ENCODE data around the gene PPFIA1.

The PPFIA1 gene

DNA sequence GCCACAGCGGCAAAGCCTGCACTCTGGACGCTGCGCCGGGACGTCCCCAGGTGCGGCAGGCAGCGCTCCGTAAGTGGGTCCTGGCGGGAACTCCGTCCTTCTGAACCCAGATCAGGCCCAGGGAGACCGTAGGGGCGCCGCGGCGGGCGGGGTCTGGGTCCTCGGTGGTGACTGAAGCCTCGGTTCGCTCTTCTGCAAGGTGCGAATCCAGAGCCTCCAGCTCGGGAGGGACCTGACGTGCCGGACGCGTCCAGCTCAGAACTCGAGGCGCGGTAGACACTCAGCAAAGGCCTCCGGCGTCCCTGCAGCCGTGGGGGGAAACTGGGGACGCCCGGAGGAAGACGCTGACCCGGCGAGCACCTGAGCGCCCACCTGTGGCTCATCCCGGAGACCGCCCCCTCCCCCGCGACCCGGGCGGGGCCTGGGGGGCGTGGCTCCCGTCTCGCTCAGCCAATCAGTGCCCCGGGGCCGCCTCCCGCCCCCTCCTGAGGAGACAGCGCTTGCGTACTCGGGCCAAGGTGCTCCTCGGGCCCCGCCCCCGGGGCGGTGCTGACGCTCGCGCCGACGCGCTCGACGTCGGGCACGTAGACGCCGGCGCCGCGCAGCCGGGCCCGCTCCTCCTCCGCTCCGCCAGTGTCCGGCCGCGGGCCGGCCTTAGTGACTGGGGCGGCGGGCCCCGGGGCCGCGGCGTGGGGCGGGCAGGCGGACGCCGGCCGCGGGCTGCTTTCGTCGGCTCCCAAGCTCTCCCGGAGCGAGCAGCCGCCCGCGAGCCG lies at the start of gene PPFIA1:
Gene PPFIA1 (plus strand): TSS at position 587 of the 773 bp plus-strand sequence. CDS start 1,483 bp downstream, outside the sequence.
- peak; percentile 94 for DNase-seq (ENCODE audit: low spot score)
- peaks cover 29% of the 10 kb centered on the region for H3K36me3 ChIP-seq (ENCODE audit: low read depth)
- no peaks in the 10 kb centered on the region for H3K27me3 ChIP-seq (ENCODE audit: insufficient read depth, poor library complexity, severe bottlenecking)
- peak within 1 kb of the TSS; percentile 46 for H3K27ac ChIP-seq (ENCODE audit: poor library complexity, severe bottlenecking)
- peak within 1 kb of the TSS; percentile 88 for H3K4me3 ChIP-seq (ENCODE audit: severe bottlenecking)
- no peaks in the 10 kb centered on the region for H3K9me3 ChIP-seq (ENCODE audit: severe bottlenecking)
- ATAC-seq (ENCODE audit: low read depth), result peak; percentile 84
- peaks cover 2% of the 10 kb centered on the region for H3K4me1 ChIP-seq (ENCODE audit: insufficient read depth, poor library complexity, severe bottlenecking)
- TF ChIP-seq, protein P1, sequence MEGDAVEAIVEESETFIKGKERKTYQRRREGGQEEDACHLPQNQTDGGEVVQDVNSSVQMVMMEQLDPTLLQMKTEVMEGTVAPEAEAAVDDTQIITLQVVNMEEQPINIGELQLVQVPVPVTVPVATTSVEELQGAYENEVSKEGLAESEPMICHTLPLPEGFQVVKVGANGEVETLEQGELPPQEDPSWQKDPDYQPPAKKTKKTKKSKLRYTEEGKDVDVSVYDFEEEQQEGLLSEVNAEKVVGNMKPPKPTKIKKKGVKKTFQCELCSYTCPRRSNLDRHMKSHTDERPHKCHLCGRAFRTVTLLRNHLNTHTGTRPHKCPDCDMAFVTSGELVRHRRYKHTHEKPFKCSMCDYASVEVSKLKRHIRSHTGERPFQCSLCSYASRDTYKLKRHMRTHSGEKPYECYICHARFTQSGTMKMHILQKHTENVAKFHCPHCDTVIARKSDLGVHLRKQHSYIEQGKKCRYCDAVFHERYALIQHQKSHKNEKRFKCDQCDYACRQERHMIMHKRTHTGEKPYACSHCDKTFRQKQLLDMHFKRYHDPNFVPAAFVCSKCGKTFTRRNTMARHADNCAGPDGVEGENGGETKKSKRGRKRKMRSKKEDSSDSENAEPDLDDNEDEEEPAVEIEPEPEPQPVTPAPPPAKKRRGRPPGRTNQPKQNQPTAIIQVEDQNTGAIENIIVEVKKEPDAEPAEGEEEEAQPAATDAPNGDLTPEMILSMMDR (IDR thresholded peaks at IDR 0.05; ENCODE audit: poor library complexity, severe bottlenecking), result peak; percentile 40

DNA sequence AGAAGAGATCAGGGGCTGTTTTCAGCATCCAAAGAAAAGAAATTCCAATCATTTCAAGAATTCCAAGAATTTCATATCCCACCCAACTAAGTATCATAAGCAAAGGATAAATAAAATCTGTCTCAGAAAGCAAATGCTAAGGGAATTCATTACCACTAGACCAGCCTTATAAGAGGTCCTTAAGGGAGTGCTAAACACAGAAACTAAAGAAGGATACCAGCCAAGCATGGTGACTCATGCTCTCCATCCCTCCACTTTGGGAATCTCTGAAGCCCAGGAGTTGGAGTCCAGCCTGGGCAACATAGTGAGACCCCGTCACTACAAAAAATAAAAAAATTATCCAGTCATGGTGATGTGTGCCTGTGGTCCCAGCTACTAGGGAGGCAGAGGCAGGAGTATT lies 49.6 kb upstream of the PPFIA1 start:
- Histone ChIP-seq H3K4me1 (ENCODE audit: insufficient read depth, poor library complexity, severe bottlenecking) (no peaks in the 10 kb centered on the region), H3K4me3 (ENCODE audit: severe bottlenecking) (no peak overlapping the region), H3K9me3 (ENCODE audit: severe bottlenecking) (no peaks in the 10 kb centered on the region), H3K36me3 (ENCODE audit: low read depth) (no peaks in the 10 kb centered on the region), H3K27ac (ENCODE audit: poor library complexity, severe bottlenecking) (no peak overlapping the region), H3K27me3 (ENCODE audit: insufficient read depth, poor library complexity, severe bottlenecking) (no peaks in the 10 kb centered on the region)
- DNase-seq (ENCODE audit: low spot score), result no peak
- ATAC-seq (ENCODE audit: low read depth), result no peak
- TF ChIP-seq, protein P1 (IDR thresholded peaks at IDR 0.05; ENCODE audit: poor library complexity, severe bottlenecking), result no peak

DNA sequence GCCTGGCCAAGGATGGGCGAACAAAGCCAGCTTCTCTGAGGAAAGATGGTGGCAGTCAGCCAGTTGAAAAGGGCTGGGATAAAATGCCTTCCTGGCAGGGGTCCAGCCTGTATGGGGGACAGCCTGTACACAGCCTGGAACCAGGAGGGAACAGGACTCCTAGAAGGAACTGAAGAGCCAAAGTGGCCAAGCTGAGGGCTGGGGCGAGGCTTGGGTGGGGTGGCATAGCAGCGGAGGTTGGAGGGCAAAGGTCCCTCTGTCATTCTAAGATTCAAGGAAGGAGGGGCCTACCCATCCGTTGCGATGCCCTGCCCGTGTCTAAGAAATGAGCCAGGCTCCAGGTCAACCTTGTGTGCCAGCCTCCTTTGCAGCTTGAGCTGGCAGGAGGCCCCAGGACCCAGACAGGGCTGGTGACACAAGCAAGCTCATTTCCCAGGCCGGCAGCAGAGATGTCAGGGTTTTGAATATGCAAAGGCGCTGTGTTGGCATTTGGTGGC lies 44.8 kb upstream of the PPFIA1 start:
- no peak overlapping the region for H3K27ac ChIP-seq (ENCODE audit: poor library complexity, severe bottlenecking)
- TF ChIP-seq, protein P1 (IDR thresholded peaks at IDR 0.05; ENCODE audit: poor library complexity, severe bottlenecking), result no peak
- no peaks in the 10 kb centered on the region for H3K9me3 ChIP-seq (ENCODE audit: severe bottlenecking)
- DNase-seq (ENCODE audit: low spot score) (no peak), ATAC-seq (ENCODE audit: low read depth) (no peak)
- H3K36me3 ChIP-seq (ENCODE audit: low read depth), result no peaks in the 10 kb centered on the region
- no peak overlapping the region for H3K4me3 ChIP-seq (ENCODE audit: severe bottlenecking)
- no peaks in the 10 kb centered on the region for H3K4me1 ChIP-seq (ENCODE audit: insufficient read depth, poor library complexity, severe bottlenecking)
- H3K27me3 ChIP-seq (ENCODE audit: insufficient read depth, poor library complexity, severe bottlenecking), result no peaks in the 10 kb centered on the region

DNA sequence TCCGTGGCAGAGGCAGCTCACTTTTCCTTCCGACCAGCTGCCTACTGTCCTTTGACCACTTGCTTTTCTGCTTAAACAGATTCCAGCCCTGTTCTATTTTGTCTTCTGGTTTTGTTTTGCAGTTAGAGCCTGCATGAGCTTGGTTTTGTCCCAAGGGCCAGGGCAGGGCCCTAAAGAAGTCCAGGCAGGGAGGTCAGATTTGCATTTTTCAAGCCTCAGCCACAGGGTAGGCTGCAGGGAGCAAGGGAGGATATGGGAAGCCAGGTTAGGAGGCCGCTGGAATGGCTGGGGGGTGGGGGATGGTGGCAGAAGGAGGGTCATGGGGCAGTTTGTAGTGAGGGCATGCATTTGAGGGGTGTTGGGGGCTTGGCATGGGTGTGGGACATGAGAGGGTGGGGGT lies 44.3 kb upstream of the PPFIA1 start:
- H3K9me3 ChIP-seq (ENCODE audit: severe bottlenecking), result no peaks in the 10 kb centered on the region
- H3K4me1 ChIP-seq (ENCODE audit: insufficient read depth, poor library complexity, severe bottlenecking), result no peaks in the 10 kb centered on the region
- TF ChIP-seq, protein P1 (IDR thresholded peaks at IDR 0.05; ENCODE audit: poor library complexity, severe bottlenecking), result no peak
- H3K27ac ChIP-seq (ENCODE audit: poor library complexity, severe bottlenecking), result no peak overlapping the region
- H3K27me3 ChIP-seq (ENCODE audit: insufficient read depth, poor library complexity, severe bottlenecking), result no peaks in the 10 kb centered on the region
- H3K4me3 ChIP-seq (ENCODE audit: severe bottlenecking), result no peak overlapping the region
- no peaks in the 10 kb centered on the region for H3K36me3 ChIP-seq (ENCODE audit: low read depth)
- DNase-seq (ENCODE audit: low spot score) (no peak), ATAC-seq (ENCODE audit: low read depth) (no peak)

DNA sequence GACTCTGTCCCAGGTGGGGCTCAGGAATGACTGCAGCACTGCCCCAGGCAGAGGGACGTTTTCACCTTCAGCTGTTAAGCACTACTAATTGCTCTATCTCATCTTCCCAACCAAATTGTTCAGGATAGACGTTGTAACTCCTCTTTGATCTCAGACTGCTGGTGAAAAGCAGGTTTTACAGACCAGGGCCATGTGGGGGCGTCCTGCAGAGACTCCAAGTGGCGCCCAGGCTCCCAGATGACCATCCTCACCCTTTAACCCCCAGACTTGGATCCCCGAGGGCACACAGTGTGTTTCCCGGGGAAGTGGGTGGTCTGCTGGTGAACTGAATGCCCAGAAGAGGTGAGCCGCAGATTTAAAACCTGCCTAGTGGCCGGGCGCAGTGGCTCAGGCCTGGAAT lies 43.5 kb upstream of the PPFIA1 start:
- Histone ChIP-seq H3K36me3 (ENCODE audit: low read depth) (no peaks in the 10 kb centered on the region), H3K9me3 (ENCODE audit: severe bottlenecking) (no peaks in the 10 kb centered on the region), H3K27ac (ENCODE audit: poor library complexity, severe bottlenecking) (no peak overlapping the region), H3K4me1 (ENCODE audit: insufficient read depth, poor library complexity, severe bottlenecking) (no peaks in the 10 kb centered on the region), H3K27me3 (ENCODE audit: insufficient read depth, poor library complexity, severe bottlenecking) (no peaks in the 10 kb centered on the region), H3K4me3 (ENCODE audit: severe bottlenecking) (no peak overlapping the region)
- DNase-seq (ENCODE audit: low spot score) (no peak), ATAC-seq (ENCODE audit: low read depth) (no peak)
- TF ChIP-seq, protein P1 (IDR thresholded peaks at IDR 0.05; ENCODE audit: poor library complexity, severe bottlenecking), result peak; percentile 18

Data from RWPE2 (cell line).